Stomach smooth muscle (tissue), 2 donors: ENCODE data around the gene ADAMTS20.

ENCODE experiments used
- H3K27ac ChIP-seq: one replicate; pipeline ENCODE4 v1.7.0; 2013; ENCODE audit warnings: mild to moderate bottlenecking, low read length, inconsistent platforms
- H3K27me3 ChIP-seq, 2 donors: one replicate each; pipeline ENCODE4 v1.7.0; 2013; ENCODE audit warnings: low read length in 2 of 2; ENCODE audit not compliant: insufficient read depth in 2 of 2, control insufficient read depth in 1 of 2
- H3K36me3 ChIP-seq, 2 donors: one replicate each; pipeline ENCODE4 v1.7.0; 2013; ENCODE audit warnings: low read length in 2 of 2; ENCODE audit not compliant: control insufficient read depth in 2 of 2, insufficient read depth in 2 of 2
- H3K4me1 ChIP-seq: one replicate; pipeline ENCODE4 v1.7.0; 2013; ENCODE audit warnings: low read length; ENCODE audit not compliant: control insufficient read depth, insufficient read depth
- H3K4me3 ChIP-seq, 2 donors: one replicate each; pipeline ENCODE4 v1.7.0; 2013; ENCODE audit warnings: low read length in 2 of 2
- H3K9ac ChIP-seq, 2 donors: one replicate each; pipeline ENCODE4 v1.7.0; 2013; ENCODE audit warnings: low read length in 2 of 2, mild to moderate bottlenecking in 1 of 2
- H3K9me3 ChIP-seq, 2 donors: one replicate each; pipeline ENCODE4 v1.7.0; 2013; ENCODE audit warnings: low read length in 2 of 2; ENCODE audit not compliant: control insufficient read depth in 2 of 2
- donor health status: healthy.
- donor health status: Pancreatic carcinoma.

ADAMTS20 gene

DNA sequence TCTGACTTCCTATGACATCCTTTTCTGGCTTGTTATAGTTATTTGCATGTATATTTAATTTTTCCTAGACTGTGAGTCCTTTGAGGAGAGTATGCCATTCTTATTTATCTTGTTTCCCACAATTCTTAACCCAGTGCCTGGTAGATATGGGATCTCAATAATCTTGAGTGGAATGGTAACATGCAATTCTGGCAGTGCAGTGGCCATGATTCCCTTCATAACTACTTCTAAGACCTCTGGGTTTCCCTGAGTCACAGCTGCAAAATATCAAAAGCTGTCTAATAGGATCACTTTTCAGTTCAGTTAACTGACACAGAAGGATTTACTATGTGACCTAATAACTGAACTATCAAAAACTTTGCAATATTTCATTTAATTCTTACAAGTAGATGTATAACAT, 135.0 kb downstream of the ADAMTS20 start:
- no peaks in the 10 kb centered on the region for H3K9me3 ChIP-seq
- no peaks in the 10 kb centered on the region for H3K27me3 ChIP-seq
- no peak overlapping the region for H3K9ac ChIP-seq
- no peaks in the 10 kb centered on the region for H3K36me3 ChIP-seq
- H3K4me3 ChIP-seq = no peak overlapping the region
- no peaks in the 10 kb centered on the region for H3K4me1 ChIP-seq
- no peak overlapping the region for H3K27ac ChIP-seq

DNA sequence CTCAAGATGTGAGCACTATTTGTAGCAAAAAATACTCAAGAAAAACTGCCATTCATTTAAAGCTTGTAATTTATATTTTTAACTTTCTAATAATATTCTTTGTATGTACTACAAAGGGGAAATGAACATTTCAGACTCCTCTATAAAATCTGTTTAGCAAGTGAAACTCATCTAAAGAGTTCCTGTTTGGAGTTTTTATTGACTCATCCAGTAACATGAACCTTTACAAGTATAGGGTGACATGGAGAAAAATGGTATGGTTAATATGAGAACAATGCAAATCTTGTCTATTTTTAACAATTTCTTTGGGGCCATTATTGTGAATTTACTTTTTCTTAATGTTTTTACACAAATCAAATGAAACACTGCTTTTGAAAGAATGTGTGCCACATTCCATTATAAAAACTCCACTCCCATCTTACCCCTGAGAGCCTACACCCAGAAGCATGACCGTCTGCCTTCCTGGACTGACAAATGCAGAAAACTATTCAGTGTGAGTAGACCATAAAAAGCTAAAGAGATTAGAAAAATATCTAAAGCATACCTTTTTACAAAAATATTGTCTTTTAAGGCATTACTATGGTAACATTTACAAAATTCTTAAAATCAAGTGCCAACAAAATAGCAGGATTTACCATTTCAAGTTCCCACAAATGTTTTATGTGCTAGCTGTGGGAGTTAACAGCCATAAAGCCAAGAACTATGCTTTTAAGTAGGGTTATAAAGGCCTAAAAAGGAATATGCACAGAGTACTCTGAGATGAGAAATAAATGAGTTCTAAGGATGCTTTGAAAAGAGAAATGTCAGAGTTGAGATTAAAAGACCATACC, 144.0 kb downstream of the ADAMTS20 start:
- H3K27ac ChIP-seq = no peak overlapping the region

DNA sequence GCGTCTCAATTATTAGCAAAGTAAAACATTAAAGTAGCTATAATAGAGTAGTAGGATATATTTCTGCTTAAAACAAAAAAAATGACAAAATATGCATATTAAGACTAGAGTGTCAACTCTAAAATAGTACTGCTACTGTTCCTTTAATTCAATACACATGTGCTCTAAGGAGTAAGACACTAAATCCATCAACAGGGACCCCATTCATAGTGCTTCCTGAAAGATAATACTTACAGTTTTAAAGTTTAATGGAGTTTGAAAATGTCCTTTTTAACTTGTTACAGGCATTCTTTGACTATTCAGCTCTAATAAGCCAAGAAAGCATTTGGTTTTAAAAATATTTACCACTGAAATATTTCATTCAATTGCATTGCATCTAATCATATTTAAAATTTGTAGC, 145.2 kb downstream of the ADAMTS20 start:
- no peaks in the 10 kb centered on the region for H3K4me1 ChIP-seq
- H3K36me3 ChIP-seq = no peaks in the 10 kb centered on the region
- H3K9ac ChIP-seq = no peak overlapping the region
- no peak overlapping the region for H3K27ac ChIP-seq
- no peak overlapping the region for H3K4me3 ChIP-seq
- H3K27me3 ChIP-seq = no peaks in the 10 kb centered on the region
- H3K9me3 ChIP-seq = no peaks in the 10 kb centered on the region

More for the DNA sequence above, 144.0 kb downstream of the ADAMTS20 start:
- Histone ChIP-seq H3K9me3 (no peaks in the 10 kb centered on the region), H3K36me3 (no peaks in the 10 kb centered on the region), H3K27me3 (no peaks in the 10 kb centered on the region), H3K9ac (no peak overlapping the region), H3K4me3 (no peak overlapping the region), H3K4me1 (no peaks in the 10 kb centered on the region)

DNA sequence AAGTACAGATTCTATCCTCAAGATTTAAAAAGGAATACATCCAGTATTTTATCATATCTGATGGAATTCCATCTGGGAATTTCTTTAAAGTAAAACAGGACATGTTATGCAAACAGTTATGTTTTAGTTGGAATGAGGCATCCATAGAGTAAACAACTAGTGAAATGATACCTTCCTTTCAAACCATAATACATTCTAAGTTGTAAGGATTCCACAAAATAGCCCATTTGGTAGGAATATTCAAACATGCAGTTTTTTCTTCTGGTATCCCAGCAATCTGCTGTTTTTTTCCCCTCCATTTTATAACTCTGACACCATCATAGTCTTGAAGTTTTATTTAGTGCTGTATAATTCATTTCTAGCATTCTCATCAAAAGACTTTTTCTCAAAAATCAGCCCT, 149.6 kb downstream of the ADAMTS20 start:
- H3K27ac ChIP-seq = no peak overlapping the region
- H3K27me3 ChIP-seq = no peaks in the 10 kb centered on the region
- no peaks in the 10 kb centered on the region for H3K4me1 ChIP-seq
- H3K9me3 ChIP-seq = no peaks in the 10 kb centered on the region
- H3K36me3 ChIP-seq = no peaks in the 10 kb centered on the region
- H3K9ac ChIP-seq = no peak overlapping the region
- no peak overlapping the region for H3K4me3 ChIP-seq

DNA sequence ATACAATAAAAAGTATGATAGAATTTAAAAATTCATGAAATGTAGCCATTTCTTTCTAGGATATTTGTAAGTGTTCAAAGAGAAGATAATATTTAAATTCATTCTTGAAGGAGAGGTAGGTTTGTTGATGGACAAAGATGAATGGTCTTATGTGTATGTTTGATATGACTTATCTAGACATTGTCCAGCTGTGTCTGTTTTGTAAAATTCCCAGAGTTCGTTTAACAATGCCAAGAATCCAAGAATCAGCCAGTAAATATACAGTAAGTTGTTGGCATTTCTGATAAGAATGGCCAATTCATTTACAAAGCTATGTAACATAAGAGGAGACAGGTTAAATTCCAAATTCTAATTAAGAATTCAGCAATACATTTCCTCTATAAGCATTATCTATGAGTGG, 150.9 kb downstream of the ADAMTS20 start:
- no peaks in the 10 kb centered on the region for H3K27me3 ChIP-seq
- no peaks in the 10 kb centered on the region for H3K4me1 ChIP-seq
- no peaks in the 10 kb centered on the region for H3K36me3 ChIP-seq
- no peaks in the 10 kb centered on the region for H3K9me3 ChIP-seq
- H3K9ac ChIP-seq = no peak overlapping the region
- no peak overlapping the region for H3K4me3 ChIP-seq
- no peak overlapping the region for H3K27ac ChIP-seq

DNA sequence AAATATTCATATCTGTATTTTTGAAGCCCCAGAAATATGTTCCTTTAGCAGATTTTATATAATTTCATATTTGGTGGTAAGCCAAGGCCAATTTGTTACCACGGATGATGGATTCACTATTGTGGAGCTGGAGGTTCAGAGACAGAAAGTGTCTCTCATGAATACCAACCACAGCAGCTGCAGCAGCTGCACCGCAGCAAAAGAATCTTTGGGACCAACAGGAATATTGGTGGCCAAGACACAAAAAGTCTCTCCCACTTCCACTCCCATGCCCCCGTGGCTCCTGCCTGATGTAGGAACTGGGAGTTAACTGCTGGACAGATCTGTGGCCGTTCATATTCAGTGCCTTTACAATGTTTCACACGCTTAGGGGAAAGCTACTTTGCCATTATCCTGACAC, 155.3 kb downstream of the ADAMTS20 start:
- Histone ChIP-seq H3K4me3 (no peak overlapping the region), H3K27me3 (no peaks in the 10 kb centered on the region), H3K9ac (no peak overlapping the region), H3K36me3 (no peaks in the 10 kb centered on the region), H3K9me3 (no peaks in the 10 kb centered on the region), H3K27ac (no peak overlapping the region), H3K4me1 (no peaks in the 10 kb centered on the region)

DNA sequence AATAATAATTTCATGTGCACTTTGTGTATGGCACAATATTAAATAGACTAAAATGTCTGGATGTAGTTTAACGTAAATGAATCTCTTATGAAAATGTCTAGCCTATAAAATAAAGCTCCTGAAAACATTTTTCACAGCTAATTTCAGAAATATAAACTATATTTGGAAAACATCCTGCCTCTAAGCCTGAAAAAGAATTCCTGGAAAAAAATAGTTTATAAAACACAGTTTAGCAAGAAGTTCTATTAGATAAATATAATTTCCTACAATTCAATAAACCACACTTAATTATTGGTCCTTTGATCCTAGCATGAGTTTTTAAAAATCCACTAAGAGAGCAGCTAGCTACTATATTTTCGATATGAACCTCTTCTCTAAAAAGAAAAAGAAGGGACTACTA, 159.9 kb downstream of the ADAMTS20 start:
- H3K9ac ChIP-seq = no peak overlapping the region
- H3K9me3 ChIP-seq = no peaks in the 10 kb centered on the region
- no peak overlapping the region for H3K4me3 ChIP-seq
- H3K36me3 ChIP-seq = no peaks in the 10 kb centered on the region
- H3K27ac ChIP-seq = no peak overlapping the region
- H3K4me1 ChIP-seq = no peaks in the 10 kb centered on the region
- no peaks in the 10 kb centered on the region for H3K27me3 ChIP-seq

DNA sequence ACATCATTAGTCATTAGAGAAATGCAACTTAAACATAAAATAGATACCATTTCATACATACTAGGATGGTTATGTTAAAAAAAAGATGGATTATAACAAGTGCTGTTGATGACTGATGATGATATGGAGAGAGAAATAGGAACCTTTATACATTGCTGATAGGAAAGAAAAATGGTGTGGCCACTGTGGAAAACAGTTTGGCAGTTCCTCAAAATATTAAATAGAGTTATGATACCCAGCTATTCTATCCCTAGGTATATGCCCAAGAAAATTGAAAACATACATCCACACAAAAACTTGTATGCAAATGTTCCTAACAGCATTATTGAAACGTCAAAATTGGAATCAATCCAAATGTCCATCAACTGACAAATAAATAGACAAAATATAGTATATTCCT, 170.1 kb downstream of the ADAMTS20 start:
- H3K27ac ChIP-seq = no peak overlapping the region
- no peaks in the 10 kb centered on the region for H3K36me3 ChIP-seq
- no peak overlapping the region for H3K9ac ChIP-seq
- H3K27me3 ChIP-seq = no peaks in the 10 kb centered on the region
- no peaks in the 10 kb centered on the region for H3K9me3 ChIP-seq
- no peaks in the 10 kb centered on the region for H3K4me1 ChIP-seq
- no peak overlapping the region for H3K4me3 ChIP-seq

DNA sequence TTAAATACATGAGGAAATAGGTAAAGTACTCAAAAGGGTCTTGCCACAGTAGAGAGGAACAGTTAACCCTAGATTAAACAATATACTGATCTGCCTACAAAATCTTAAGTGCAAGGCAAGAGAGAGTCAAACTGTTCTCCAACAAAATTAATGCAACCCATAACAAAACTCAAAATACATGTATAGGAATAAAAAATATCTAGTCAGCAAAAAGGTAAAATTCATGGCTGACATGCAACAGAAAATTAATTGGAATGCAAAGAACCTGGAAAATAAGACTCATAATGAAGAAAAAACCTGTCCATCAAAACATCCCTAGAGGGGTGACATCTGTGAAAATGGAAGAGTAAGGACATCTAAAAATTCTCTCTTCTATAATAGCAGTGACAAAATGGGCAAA, 173.6 kb downstream of the ADAMTS20 start:
- no peaks in the 10 kb centered on the region for H3K27me3 ChIP-seq
- no peak overlapping the region for H3K9ac ChIP-seq
- H3K4me1 ChIP-seq = no peaks in the 10 kb centered on the region
- no peak overlapping the region for H3K4me3 ChIP-seq
- H3K36me3 ChIP-seq = no peaks in the 10 kb centered on the region
- H3K9me3 ChIP-seq = no peaks in the 10 kb centered on the region
- no peak overlapping the region for H3K27ac ChIP-seq

DNA sequence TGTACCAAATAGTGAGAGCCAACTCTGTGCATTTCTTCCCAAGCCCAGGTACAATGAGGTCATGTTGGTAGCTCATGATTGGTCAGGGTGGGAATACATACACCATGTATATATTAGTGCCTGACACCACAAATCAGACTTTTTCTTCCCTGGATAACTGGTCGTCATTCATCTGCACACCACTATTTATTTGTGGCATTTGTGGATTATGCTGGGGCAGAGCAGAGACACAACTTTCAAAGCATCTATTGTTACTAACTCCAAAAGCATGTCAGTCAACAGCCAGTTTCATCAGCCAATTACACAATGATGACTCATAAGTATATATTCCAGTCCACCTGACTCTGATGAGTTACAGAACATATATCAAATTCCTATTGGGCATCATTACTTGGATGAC, 181.7 kb downstream of the ADAMTS20 start:
- H3K4me3 ChIP-seq = no peak overlapping the region
- no peaks in the 10 kb centered on the region for H3K27me3 ChIP-seq
- H3K27ac ChIP-seq = no peak overlapping the region
- H3K36me3 ChIP-seq = no peaks in the 10 kb centered on the region
- no peaks in the 10 kb centered on the region for H3K4me1 ChIP-seq
- H3K9me3 ChIP-seq = no peaks in the 10 kb centered on the region
- no peak overlapping the region for H3K9ac ChIP-seq

DNA sequence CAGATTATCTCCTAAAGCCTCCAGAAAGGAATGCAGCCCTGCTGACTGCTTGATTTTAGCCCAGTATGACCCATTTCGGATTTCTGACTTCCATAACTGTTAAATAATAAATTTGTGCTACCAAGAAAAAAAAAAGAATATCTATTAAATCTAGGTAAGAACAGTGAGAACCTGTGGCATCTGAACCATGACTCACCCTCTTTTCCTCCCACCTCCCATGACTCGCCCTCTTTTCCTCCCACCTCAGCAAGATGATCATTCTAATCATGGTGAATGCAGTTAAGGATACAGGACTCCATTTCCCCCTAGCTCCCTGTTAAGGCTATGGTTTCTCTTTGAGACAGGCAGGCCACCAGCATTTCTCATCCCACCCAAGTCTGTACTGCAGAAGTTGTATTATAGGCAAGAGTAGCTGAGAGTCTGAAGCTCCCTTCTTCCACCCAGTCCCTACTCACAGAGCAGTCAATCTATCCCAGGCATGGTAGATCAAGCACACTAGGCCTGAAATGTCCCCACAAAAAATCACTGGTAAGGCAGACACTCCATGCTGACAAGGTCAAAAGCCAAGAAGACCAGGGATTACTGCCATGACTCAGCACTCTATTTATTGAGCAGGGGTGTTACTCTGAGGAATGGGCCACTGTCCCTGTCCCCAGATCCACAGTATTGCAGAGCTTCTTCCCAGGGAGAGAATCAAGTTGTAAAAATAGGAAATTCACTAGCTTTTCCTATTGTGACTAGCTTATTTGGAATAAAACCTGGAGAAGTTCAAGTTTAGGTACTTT, 188.9 kb downstream of the ADAMTS20 start:
- Histone ChIP-seq H3K36me3 (no peaks in the 10 kb centered on the region), H3K4me3 (no peak overlapping the region), H3K4me1 (no peaks in the 10 kb centered on the region), H3K9ac (no peak overlapping the region), H3K27ac (no peak overlapping the region), H3K9me3 (no peaks in the 10 kb centered on the region), H3K27me3 (no peaks in the 10 kb centered on the region)
